Raji (cell line): ENCODE measurements around the gene ATP2A3.

Experiments used
- POLR2A ChIP-seq: IDR thresholded peaks from 2 replicates; pipeline ENCODE4 v1.6.1; 2011; ENCODE audit warnings: low read depth, low read length, control low read depth; ENCODE audit not compliant: insufficient read depth

ATP2A3 gene

DNA sequence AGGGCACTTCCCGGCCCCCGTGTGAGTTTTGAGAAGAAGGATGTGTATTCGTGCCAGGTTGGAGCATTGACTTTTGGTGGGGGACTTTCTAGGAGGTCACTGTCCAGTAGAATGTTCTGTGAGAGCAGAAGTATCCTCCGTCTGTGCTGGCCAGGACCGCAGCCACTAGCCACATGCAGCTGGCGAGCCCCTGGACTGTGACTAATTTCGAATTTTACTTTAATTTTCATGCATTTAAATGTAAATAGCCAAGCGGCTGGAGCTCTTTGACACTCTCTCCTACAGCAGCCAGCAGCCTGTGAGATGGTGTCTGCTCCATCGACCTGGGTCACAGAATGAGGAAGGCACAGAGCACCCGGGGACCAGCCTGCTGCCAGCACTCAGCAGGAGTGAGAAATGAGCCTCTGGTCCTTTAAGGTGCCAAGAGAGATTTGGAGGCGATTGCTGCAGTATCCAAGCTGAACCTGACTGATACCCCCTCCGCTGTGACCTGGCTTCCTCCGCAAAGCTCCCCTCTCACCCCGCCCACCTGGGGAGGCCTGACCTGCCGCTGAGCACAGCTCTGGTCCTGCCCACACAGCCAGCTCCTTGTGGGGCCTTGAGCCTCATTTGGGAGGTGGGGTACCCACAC lies 7.8 kb downstream of the ATP2A3 start:
- TF ChIP-seq POLR2A: no peak

DNA sequence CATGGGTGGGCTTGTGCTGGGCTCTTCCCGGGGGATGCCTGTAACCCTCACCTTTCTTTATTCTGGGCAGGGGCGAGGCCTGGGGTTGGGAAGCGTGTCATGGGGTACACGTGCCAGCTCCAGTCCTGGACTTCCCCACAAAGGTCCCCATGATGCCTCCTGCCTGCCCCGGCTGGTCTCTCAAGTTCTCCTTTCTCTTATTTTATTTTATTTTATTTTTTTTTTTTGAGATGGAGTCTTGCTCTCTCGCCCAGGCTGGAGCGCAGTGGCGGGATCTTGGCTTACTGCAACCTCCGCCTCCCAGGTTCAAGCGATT lies 8.6 kb downstream of the ATP2A3 start:
- TF ChIP-seq POLR2A: no peak

DNA sequence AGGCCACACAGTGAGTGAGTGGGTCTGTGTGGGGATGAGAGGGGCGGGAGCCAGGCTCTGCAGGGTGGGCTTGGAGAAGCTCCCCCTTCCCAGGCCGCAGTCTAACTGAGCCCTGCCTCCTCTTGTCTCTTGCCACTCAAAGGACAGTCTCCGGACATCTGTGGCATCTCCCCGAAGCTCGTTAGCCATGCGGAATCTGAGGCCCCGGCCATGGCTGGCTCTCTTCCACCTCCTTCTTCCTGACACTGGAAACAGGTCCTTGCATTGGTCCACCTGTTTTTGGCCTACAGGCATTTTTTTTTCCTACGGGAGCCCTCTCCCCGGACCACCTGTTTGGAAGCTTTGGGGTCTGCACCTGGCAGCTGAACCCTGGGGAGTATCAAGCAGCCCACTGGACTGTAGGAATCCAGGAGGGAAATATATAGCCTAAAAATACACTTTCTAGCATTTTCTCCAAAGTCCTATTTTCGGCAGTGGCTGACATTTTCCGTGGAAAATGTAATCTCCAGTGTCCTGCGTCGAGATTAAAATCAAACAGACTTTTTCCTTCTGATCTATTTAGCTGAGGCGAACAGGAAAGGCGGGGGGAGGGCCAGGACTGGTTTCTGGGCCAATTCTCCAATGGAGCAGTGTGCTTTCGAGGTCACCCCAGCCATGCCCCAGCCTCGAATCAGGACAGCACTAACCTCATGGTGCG lies 9.1 kb downstream of the ATP2A3 start:
- TF ChIP-seq POLR2A: no peak

DNA sequence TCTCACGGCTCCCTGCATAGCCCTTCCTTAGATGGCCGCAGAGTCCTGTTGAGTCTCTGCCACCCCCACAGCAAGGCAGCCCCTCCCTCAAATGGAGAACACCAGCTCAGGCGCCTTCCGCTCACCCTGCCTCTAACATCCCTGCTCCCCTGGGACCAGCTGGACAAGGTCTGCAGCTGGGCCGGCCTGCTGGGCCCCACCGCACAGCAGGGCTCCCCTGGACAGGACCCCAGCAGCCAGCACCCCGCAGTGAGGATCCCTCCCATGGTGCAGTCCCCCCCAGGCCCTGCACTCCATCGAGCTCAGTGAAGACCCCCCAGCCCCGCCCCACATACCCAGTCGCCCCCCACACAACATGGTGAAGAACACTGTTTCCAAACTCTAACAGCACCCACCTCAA lies 10.2 kb downstream of the ATP2A3 start:
- no peak for TF ChIP-seq POLR2A

DNA sequence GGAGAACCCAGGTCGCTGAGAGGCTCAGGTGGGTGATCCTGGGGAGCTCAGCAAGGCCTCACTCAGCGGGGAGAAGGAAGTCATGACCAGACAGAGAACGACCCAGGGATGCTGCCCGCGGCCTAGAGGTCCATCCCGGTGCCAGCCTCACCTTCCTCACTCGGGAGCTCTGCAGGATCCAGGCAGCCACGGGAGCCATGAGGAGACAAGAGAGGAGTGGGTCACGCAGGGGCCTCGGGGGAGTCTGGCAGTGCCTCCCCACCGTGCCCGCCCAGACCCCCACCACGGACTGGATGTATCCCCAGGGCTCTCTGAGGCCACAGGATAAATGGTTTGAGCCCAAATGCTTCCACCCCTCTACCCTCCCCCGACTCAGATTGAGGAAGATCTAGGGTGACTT lies 10.7 kb downstream of the ATP2A3 start:
- 0 out of 2 replicates have a peak, but pooled peaks have one; percentile 19 for TF ChIP-seq POLR2A

DNA sequence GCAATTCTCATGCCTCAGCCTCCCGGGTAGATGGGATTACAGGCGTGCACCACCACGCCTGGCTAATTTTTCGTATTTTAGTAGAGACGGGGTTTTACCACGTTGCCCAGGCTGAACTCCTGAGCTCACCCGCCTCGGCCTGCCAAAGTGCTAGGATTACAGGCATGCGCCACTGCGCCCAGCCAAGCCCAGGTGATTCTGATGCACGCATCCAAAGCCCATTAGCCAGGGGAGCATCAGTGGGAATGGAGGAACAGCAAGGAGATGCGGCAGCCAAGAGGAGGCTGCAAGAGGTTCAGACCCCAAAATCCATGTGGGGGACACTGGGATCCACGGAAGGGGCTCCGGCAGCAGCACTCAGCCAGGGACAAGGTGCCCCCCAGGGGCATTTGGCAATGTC lies 12.1 kb downstream of the ATP2A3 start:
- TF ChIP-seq POLR2A: no peak

DNA sequence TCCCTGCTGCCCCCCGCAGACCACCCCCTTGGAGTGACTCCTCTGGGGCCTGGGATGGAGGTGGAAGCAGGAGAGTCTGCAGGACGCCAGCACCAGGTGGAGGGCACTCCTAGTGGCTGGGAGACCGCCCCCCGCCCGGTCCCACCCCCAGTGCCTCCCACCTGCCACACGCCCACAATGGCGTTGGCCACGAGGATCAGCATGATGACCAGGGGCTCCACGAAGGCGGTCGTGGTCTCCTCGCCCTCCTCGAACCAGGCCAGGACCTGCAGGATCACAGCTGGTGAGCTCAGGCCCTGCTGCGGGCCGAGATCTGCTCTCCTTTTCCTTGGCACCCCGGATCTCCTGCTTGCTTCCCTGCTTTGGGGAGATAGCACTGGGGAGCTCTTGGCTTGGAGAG lies 12.8 kb downstream of the ATP2A3 start:
- no peak for TF ChIP-seq POLR2A

DNA sequence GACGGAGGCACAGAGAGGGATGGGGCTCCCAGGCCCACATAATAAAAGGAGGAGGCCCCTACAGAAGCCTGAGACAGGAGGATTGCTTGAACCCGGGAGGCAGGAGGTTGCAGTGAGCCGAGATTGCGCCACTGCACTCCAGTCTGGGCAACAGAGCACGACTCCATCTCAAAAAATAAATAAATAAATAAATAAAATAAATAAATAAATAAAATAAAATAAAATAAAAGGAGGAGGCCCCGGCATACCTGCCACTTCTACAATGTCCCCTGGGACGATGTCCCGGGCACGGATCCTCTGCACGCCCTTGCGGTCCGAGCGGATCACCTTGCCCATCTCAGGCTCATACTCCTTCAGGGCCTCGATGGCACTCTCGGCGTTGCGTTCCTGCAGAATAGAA lies 13.2 kb downstream of the ATP2A3 start:
- TF ChIP-seq POLR2A: no peak

DNA sequence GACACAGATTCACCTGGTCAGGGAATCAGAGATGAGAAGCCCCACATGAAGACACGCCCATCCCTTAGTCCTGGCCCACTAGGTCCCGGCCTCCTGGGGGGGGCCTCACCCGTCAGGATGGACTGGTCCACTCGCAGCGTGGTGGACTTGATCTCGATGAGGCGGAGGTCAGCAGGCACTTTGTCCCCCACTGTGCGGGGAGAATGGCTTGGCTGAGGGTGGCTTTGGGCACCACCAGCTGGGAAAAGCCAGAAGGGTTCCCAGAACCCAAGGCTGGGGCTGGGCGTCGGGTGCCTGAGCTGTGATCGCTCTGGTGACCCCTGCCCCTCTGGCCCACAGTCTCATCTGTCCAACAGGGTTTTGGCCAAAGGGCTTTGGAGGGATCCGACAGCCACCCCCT lies 13.7 kb downstream of the ATP2A3 start:
- no peak for TF ChIP-seq POLR2A

DNA sequence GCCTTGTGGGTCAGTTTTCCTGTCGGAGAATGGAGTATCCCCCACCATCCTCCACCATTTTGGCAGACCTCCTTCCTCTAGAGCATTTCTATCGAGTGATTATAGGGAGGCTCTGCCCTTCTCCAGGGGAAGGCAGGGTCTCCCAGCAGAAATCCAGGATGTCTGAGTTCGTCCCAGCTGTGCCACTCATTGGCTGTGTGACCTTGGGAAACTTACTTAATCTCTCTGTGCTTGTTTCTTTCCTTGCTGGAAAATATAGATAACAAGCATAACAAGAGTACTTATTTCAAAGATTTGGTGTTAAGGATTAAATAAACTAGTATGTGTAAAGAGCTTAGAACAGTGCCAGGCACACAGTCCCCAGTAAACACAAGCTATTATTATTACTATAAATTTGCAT lies 14.8 kb downstream of the ATP2A3 start:
- TF ChIP-seq POLR2A: no peak

DNA sequence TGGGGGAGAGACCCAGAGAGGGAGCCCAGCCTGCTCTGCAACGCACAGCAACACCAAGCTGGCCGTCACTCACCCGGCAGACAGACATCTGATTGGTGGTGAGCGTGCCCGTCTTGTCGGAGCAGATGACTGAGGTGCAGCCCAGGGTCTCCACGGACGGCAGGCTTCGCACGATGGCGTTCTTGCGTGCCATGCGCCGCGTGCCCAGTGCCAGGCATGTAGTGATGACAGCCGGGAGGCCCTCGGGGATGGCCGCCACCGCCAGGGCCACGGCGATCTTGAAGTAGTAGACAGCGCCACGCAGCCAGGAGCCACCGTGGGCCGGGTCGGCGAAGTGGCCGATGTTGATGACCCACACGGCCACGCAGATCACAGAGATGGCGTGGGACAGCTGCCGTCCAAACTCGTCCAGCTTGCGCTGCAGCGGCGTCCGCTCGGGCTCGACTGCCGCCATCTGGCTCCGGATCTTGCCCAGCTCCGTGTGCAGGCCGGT lies 16.9 kb downstream of the ATP2A3 start:
- TF ChIP-seq POLR2A: no peak

DNA sequence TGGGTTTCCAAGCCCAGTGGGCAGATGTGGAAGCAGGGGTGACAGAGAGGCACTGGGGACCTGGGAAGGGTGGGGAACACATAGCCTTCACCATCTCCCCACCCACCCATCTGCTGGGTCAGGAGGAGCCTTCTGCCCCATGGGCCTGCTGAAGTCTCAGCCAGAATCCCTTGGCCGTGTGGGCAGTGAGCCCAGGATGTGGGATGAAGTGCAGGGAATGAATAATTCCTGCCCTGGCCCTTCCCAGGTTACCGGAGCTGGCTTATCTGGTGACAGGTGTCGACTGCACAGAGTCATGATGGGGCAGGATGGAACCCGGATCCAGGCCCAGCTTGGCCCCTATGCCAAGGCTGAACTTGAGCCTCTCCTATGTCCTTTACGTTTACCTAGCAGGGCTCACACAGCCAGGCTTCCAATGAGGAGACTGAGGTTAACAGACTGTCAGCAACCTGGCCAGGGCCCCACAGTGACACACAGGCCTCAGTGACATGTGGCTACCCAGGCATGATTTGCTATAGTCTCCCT lies 17.5 kb downstream of the ATP2A3 start:
- no peak for TF ChIP-seq POLR2A

DNA sequence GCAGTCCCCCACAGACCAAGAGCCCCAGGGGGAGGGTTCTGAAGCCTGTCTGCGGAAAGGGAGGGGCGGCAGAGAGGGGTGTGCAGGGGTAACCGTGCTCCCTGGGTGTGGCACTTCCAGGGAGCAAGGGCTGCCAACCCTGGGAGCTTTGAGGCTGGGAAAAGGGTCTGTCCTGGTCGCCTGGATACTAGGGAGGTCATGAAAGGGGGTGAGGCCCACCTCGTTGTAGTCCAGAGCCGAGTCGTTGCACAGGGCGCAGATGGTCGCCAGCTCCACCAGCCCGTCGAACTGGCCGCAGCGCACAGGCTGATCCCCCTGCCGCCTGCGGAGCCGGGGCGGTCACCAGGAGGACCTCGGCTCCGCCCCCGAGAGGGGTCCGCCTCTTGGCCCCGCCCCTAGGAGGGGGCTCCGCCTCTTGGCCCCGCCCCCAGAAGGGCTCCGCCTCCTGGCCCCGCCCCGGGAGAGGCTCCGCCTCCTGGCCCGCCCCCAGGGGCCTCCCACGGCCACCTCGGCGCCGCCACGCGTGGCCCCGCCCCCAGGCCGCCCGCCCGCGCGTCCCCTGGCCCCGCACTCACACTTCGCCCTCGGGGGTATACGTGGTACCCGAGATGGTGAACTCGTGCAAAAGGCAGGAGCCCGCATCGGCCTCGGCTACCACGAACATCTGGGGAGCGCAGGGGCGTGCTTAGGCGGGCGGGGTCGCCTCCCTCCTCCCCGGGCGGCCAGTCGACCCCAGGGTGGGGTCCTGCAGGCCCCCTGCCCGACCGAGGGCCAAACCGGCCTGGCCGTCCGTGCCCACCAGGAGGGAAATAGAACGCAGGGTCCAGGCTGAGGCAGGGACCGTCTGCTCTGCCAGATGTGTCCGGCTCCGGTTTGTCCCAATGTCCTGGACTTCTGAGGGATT lies 19.5 kb downstream of the ATP2A3 start:
- TF ChIP-seq POLR2A: no peak

DNA sequence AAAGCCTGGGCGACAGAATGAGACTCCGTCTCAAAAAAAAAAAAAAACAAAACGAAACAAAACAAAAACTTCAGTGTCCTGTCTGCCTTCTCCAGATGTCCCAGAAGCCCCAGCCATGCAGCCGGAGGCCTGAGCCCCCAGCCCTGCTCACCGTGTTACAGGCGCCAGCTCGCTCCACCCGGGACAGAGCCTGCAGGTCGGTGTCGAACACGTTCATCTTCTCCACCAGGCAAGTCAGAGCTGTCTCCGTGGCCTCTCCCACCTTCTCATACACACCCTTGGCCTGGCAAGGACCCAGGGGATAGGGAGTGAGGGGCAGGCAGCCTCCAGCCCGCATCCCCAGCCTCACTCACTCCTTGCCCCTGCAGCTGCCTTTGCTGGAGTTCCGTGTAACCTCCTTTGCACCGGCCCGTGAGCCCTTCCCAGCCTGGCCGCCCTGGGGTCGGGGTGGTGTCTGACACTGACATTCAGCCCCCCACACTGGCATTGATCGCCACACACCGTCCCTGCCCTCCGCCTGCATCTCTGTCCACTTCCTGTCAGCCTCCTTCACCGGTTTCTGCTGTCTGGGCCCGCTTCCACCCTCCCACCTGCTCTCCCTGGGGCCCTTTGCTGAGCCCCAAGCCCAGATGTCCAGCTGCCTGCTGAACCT lies 20.9 kb downstream of the ATP2A3 start:
- TF ChIP-seq POLR2A: no peak

DNA sequence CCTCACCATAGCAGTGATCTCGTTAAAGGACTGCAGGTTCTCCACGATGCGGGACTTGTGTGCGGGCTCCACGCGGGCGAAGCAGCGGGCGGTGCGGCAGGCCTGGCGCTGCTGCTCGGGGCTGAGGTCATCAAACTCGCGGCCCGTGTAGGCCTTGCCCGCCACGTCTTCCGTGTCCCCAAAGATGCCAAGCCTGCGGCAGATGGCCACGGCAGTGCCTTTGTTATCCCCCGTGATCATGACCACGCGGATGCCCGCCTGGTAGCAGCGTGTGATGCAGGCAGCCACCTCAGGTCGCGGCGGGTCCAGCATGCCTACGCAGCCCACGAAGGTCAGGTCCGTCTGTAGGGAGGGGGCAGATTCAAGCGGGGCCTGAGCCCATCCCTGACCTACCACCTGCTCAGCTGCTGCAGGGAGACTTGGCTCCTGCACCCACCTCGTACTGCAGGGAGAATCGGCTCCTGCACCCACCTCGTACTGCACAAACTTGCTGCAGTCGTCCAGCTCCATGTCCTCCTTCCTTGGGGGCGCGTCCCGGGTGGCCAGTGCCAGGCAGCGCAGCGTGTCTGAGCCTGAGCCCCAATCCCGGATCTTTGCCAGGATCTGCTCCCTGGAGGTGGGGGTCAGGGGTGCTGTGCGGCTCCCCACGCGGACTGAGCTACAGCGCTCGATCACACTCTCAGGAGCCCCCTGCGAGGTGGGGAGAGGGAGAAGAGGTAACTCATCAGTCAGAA lies 23.1 kb downstream of the ATP2A3 start:
- no peak for TF ChIP-seq POLR2A

DNA sequence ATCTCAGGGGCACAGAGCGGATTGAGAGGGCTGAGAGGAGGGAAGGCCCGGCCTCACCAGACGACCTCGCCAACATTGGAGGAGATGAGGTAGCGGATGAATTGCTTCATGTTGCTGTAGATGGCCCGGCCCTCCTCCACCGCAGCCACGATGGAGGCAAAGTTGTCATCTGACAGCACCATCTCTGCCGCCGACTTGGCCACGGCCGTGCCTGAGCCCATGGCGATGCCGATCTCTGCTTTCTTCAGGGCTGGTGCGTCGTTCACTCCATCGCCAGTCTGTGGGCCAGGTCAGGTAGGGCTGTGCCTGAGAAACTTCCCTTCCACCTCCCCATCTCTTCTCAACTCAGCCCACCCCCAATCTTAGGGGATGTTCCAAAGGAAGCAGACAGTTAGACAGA lies 26.9 kb downstream of the ATP2A3 start:
- no peak for TF ChIP-seq POLR2A
